MCF 10A (cell line): ENCODE data around the gene TRERF1. TPM values are rescaled to one million over a fixed set of nuclear protein-coding genes. Genes with fewer than 3 reads are reported as not detected.

Experiments used
- BruUV-seq: library from RNA; stranded (reverse); fragments of 400-500 nt; replicated peaks from 2 replicates; lab custom pipeline; 2021; lab: Mats Ljungman, UMichigan
- CTCF ChIA-PET: fragments of 300-600 bp; sonication (Branson Sonifier 250); formaldehyde crosslinking; extraction: SDS; loops from one replicate; lab custom pipeline; 2021; ENCODE audit warnings: antibody characterized with exemption, inconsistent platforms; lab: Yijun Ruan, JAX
- POLR2A ChIA-PET: fragments of 300-600, 350-650 bp; sonication (Branson Sonifier 250); formaldehyde crosslinking; extraction: SDS; loops from one replicate; lab custom pipeline; 2020; ENCODE audit warnings: antibody characterized with exemption, inconsistent platforms; lab: Yijun Ruan, JAX
- DNase-seq: peaks from one replicate; pipeline ENCODE4 v3.0.0-alpha.2; 2018; ENCODE audit not compliant: unreplicated experiment
- H3K27ac Mint-ChIP-seq: one replicate; pipeline ENCODE4 v1.8.0; 2022; ENCODE audit warnings: mild to moderate bottlenecking, low read depth, mixed read lengths; ENCODE audit not compliant: unreplicated experiment
- H3K27me3 Mint-ChIP-seq: one replicate; pipeline ENCODE4 v1.8.0; 2022; ENCODE audit warnings: mixed read lengths; ENCODE audit not compliant: insufficient read depth, unreplicated experiment
- H3K36me3 Mint-ChIP-seq: one replicate; pipeline ENCODE4 v1.8.0; 2022; ENCODE audit warnings: mild to moderate bottlenecking, moderate library complexity, mixed read lengths; ENCODE audit not compliant: insufficient read depth, unreplicated experiment
- H3K4me1 Mint-ChIP-seq: one replicate; pipeline ENCODE4 v1.8.0; 2022; ENCODE audit warnings: mixed read lengths; ENCODE audit not compliant: insufficient read depth, unreplicated experiment
- H3K4me3 Mint-ChIP-seq: one replicate; pipeline ENCODE4 v1.8.0; 2022; ENCODE audit warnings: mild to moderate bottlenecking, moderate library complexity, mixed read lengths; ENCODE audit not compliant: unreplicated experiment
- H3K9me3 Mint-ChIP-seq: one replicate; pipeline ENCODE4 v1.8.0; 2022; ENCODE audit warnings: mixed read lengths; ENCODE audit not compliant: unreplicated experiment
- CTCF ChIP-seq: fragments of 200-600 bp; IDR thresholded peaks from one replicate; pipeline ENCODE4 v1.8.0; 2022; ENCODE audit warnings: antibody characterized with exemption, mild to moderate bottlenecking; ENCODE audit not compliant: unreplicated experiment
- intact Hi-C: fragments of 100-400 bp; cut with micrococcal nuclease; formaldehyde crosslinking; loops from 2 replicates; pipeline ENCODE4 v1.14.1; 2022
- total RNA-seq: library from RNA; stranded (reverse); gene quantifications from 2 replicates; pipeline ENCODE4 v1.2.3, GENCODE V29; 2022

Gene TRERF1
- total RNA-seq, 1 experiment from 2014 or later: 9.4 TPM

- no peak overlapping the region for H3K27ac Mint-ChIP-seq
- TF ChIP-seq CTCF: no peak
- H3K27me3 Mint-ChIP-seq: no peaks in the 10 kb centered on the region
- ChIA-PET POLR2A (interaction anchor here (0.8 kb wide), 1 partner anchor 25 kb away, joined by 3 read pairs; no protein-coding TSS in a partner anchor), CTCF (interaction anchor here (0.7 to 5.1 kb wide), 3 partner anchors 10 to 283 kb away, joined by 3 to 25 read pairs (median 4); no protein-coding TSS in a partner anchor)
- H3K4me1 Mint-ChIP-seq: peaks cover 9% of the 10 kb centered on the region
- BruUV-seq: no TSS peak
- intact Hi-C loops: no loop called here
- no peak for DNase-seq
- H3K4me3 Mint-ChIP-seq: no peak overlapping the region
- no peaks in the 10 kb centered on the region for H3K9me3 Mint-ChIP-seq
- peaks cover 47% of the 10 kb centered on the region for H3K36me3 Mint-ChIP-seq
Observed at GRCh38 chr6:42264852-42265390, 186.8 kb downstream of the TRERF1 start.

GRCh38 chr6:42264162-42264851 is 187.4 kb downstream of the TRERF1 start:
- Mint-ChIP-seq H3K36me3 (peaks cover 42% of the 10 kb centered on the region), H3K4me1 (peaks cover 9% of the 10 kb centered on the region), H3K4me3 (no peak overlapping the region), H3K27me3 (no peaks in the 10 kb centered on the region), H3K27ac (no peak overlapping the region), H3K9me3 (no peaks in the 10 kb centered on the region)
- CTCF ChIA-PET: interaction anchor here (0.6 to 5.1 kb wide), 3 partner anchors 10 to 283 kb away, joined by 3 to 25 read pairs (median 3); no protein-coding TSS in a partner anchor
- intact Hi-C loops: no loop called here
- no TSS peak for BruUV-seq
- no peak for TF ChIP-seq CTCF
- no peak for DNase-seq
- POLR2A ChIA-PET: interaction anchor here (0.8 to 1.8 kb wide), 4 partner anchors 15 to 186 kb away, joined by 3 to 5 read pairs (median 4); no protein-coding TSS in a partner anchor

GRCh38 chr6:42263165-42263728 is 188.5 kb downstream of the TRERF1 start:
- no peak for DNase-seq
- CTCF ChIA-PET: interaction anchor here (0.7 to 5.1 kb wide), 3 partner anchors 18 to 284 kb away, joined by 3 to 25 read pairs (median 3); no protein-coding TSS in a partner anchor
- no peaks in the 10 kb centered on the region for H3K27me3 Mint-ChIP-seq
- TF ChIP-seq CTCF: no peak
- intact Hi-C loops: no loop called here
- POLR2A ChIA-PET: interaction anchor here (1.8 kb wide), 1 partner anchor 16 kb away, joined by 5 read pairs; no protein-coding TSS in a partner anchor
- H3K4me1 Mint-ChIP-seq: peaks cover 9% of the 10 kb centered on the region
- H3K4me3 Mint-ChIP-seq: no peak overlapping the region
- no peaks in the 10 kb centered on the region for H3K9me3 Mint-ChIP-seq
- H3K27ac Mint-ChIP-seq: no peak overlapping the region
- BruUV-seq: no TSS peak
- peaks cover 44% of the 10 kb centered on the region for H3K36me3 Mint-ChIP-seq

GRCh38 chr6:42260972-42261371 is 190.8 kb downstream of the TRERF1 start:
- CTCF ChIA-PET: interaction anchor here (0.5 to 5.1 kb wide), 6 partner anchors 8 to 287 kb away, joined by 3 to 25 read pairs (median 4); no protein-coding TSS in a partner anchor
- H3K36me3 Mint-ChIP-seq: peaks cover 53% of the 10 kb centered on the region
- BruUV-seq: no TSS peak
- H3K27me3 Mint-ChIP-seq: no peaks in the 10 kb centered on the region
- peak; percentile 70 for TF ChIP-seq CTCF
- intact Hi-C loops: loop anchor here (1.0 kb wide), 3 partner anchors 190 to 286 kb away; partner anchors contain the start of gene TRERF1
- POLR2A ChIA-PET: interaction anchor here (1.0 kb wide), 1 partner anchor 121 kb away, joined by 3 read pairs; no protein-coding TSS in a partner anchor
- peak overlapping the region; percentile 70 for H3K27ac Mint-ChIP-seq
- no peaks in the 10 kb centered on the region for H3K9me3 Mint-ChIP-seq
- peak; percentile 26 for DNase-seq
- no peak overlapping the region for H3K4me3 Mint-ChIP-seq
- H3K4me1 Mint-ChIP-seq: peaks cover 9% of the 10 kb centered on the region
